ENCODE data around the gene RAPGEF1. TPM values are rescaled to one million over a fixed set of nuclear protein-coding genes. Genes with fewer than 3 reads are reported as not detected.

RAPGEF1 gene
- total and polyA plus RNA-seq, 2 of the 13 experiments (the other 11 are each of a cell fraction or from before 2014, with no cell fraction given), result 21.2 to 38.9 TPM

GRCh38 chr9:131567910-131568309 is 172.0 kb downstream of the RAPGEF1 start:
- ATAC-seq, result peak; percentile 62
- in situ Hi-C loops (cut with HindIII; ENCODE audit: extremely low pct_ligation_motif_present, low pct_unique_long_range_greater_than_20kb), result no loop called here
- no peaks in the 10 kb centered on the region for H3K79me2 ChIP-seq (ENCODE audit: insufficient read depth, low read length)
- TF ChIP-seq ZIK1 (CRISPR knock-in tag; IDR thresholded peaks at IDR 0.05; ENCODE audit: borderline replicate concordance, low read depth) (no peak), AGO2 (optimal IDR thresholded peaks at IDR 0.05; ENCODE audit: low read depth, low read length) (peak; percentile 39)
- no peak overlapping the region for H2AFZ ChIP-seq (ENCODE audit: low read length)
- no peaks in the 10 kb centered on the region for H3K9me3 ChIP-seq (ENCODE audit: low read length)
- H3K27me3 ChIP-seq (ENCODE audit: control insufficient read depth in 1 of 2, insufficient read depth in 2 of 2, low read length in 2 of 2), result no peaks in the 10 kb centered on the region
- H3K4me3 ChIP-seq (replicated peaks in 1 of 3; ENCODE audit: insufficient read depth in 1 of 3, low read depth in 2 of 3, low read length in 3 of 3), result no peak overlapping the region
- ChIA-PET POLR2A (no interaction called here), CTCF (ENCODE audit: low intra/inter-chr PET ratio, low total read pairs) (no interaction called here)
- H3K4me1 ChIP-seq (ENCODE audit: insufficient read depth, low read length), result no peaks in the 10 kb centered on the region
- no peak overlapping the region for H3K9ac ChIP-seq (ENCODE audit: insufficient read depth, low read depth, low read length)
- H4K20me1 ChIP-seq (ENCODE audit: insufficient read depth, low read length), result no peaks in the 10 kb centered on the region
- no TSS peak for BruUV-seq (replicated peaks)
- intact Hi-C loops (cut with micrococcal nuclease; ENCODE audit: unreplicated experiment), result no loop called here
- H3K4me2 ChIP-seq (ENCODE audit: low read depth, low read length), result no peak overlapping the region
- FAIRE-seq, result no peak
- H3K36me3 ChIP-seq (replicated peaks in 1 of 2; ENCODE audit: control insufficient read depth in 1 of 2, insufficient read depth in 2 of 2, low read length in 2 of 2), result no peaks in the 10 kb centered on the region
- DNase-seq (ENCODE audit: low spot score), result no peak
- 79% methylated on average over 4 of the region's 8 CpGs for WGBS (ENCODE audit: low lambda C conversion rate)
- H3K27ac ChIP-seq (ENCODE audit: extremely low read length, insufficient read depth, low read length), result no peak overlapping the region

GRCh38 chr9:131566158-131566557 is 173.7 kb downstream of the RAPGEF1 start:
- H3K79me2 ChIP-seq (ENCODE audit: insufficient read depth, low read length), result no peaks in the 10 kb centered on the region
- no peak for DNase-seq (ENCODE audit: low spot score)
- no peaks in the 10 kb centered on the region for H3K27me3 ChIP-seq (ENCODE audit: control insufficient read depth in 1 of 2, insufficient read depth in 2 of 2, low read length in 2 of 2)
- H3K4me2 ChIP-seq (ENCODE audit: low read depth, low read length), result no peak overlapping the region
- ChIA-PET POLR2A (no interaction called here), CTCF (ENCODE audit: low intra/inter-chr PET ratio, low total read pairs) (no interaction called here)
- no peak overlapping the region for H3K9ac ChIP-seq (ENCODE audit: insufficient read depth, low read depth, low read length)
- no peak overlapping the region for H3K4me3 ChIP-seq (replicated peaks in 1 of 3; ENCODE audit: insufficient read depth in 1 of 3, low read depth in 2 of 3, low read length in 3 of 3)
- intact Hi-C loops (cut with micrococcal nuclease; ENCODE audit: unreplicated experiment), result no loop called here
- TF ChIP-seq FOSL2 (CRISPR knock-in tag; IDR thresholded peaks at IDR 0.05), result no peak
- 84% methylated on average over 3 of the region's 3 CpGs for WGBS (ENCODE audit: low lambda C conversion rate)
- H3K9me3 ChIP-seq (ENCODE audit: low read length), result no peaks in the 10 kb centered on the region
- FAIRE-seq, result no peak
- no peak overlapping the region for H2AFZ ChIP-seq (ENCODE audit: low read length)
- no TSS peak for BruUV-seq (replicated peaks)
- no peaks in the 10 kb centered on the region for H3K36me3 ChIP-seq (replicated peaks in 1 of 2; ENCODE audit: control insufficient read depth in 1 of 2, insufficient read depth in 2 of 2, low read length in 2 of 2)
- no peak for ATAC-seq
- H3K4me1 ChIP-seq (ENCODE audit: insufficient read depth, low read length), result peaks cover 5% of the 10 kb centered on the region; the same call in 1 of the 2 replicates
- in situ Hi-C loops (cut with HindIII; ENCODE audit: extremely low pct_ligation_motif_present, low pct_unique_long_range_greater_than_20kb), result no loop called here
- H3K27ac ChIP-seq (ENCODE audit: extremely low read length, insufficient read depth, low read length), result no peak overlapping the region
- no peaks in the 10 kb centered on the region for H4K20me1 ChIP-seq (ENCODE audit: insufficient read depth, low read length)
